ENCODE data around the gene PRSS2. TPM values are rescaled to one million over a fixed set of nuclear protein-coding genes. Genes with fewer than 3 reads are reported as not detected.

Gene PRSS2
- total RNA-seq, 1 experiment from 2014 or later: 22.4 TPM

- TF ChIP-seq REST (IDR thresholded peaks at IDR 0.05; ENCODE audit: insufficient read depth in 1 of 2, low read depth in 2 of 2, low read length in 1 of 2): no peak
- H3K36me3 ChIP-seq (ENCODE audit: control insufficient read depth, insufficient read depth, low read length): no peaks in the 10 kb centered on the region
- ChIA-PET POLR2A (no interaction called here), CTCF (interaction anchor here (1.2 kb wide), 1 partner anchor 14 kb away, joined by 3 read pairs; no protein-coding TSS in a partner anchor)
- no peaks in the 10 kb centered on the region for H3K9me3 ChIP-seq (ENCODE audit: control insufficient read depth, insufficient read depth, low read depth, low read length)
- no peak overlapping the region for H3K27ac ChIP-seq (ENCODE audit: low read length)
- intact Hi-C loops (cut with micrococcal nuclease; ENCODE audit: unreplicated experiment): no loop called here
- H3K4me1 ChIP-seq (ENCODE audit: control insufficient read depth, insufficient read depth, low read length): no peaks in the 10 kb centered on the region
- no TSS peak for BruUV-seq (replicated peaks)
- H3K4me3 ChIP-seq (ENCODE audit: low read depth in 2 of 2, low read length in 2 of 2): peak overlapping the region in 1 of 2 experiments; percentile 39; a peak in 2 of 4 replicates
- H3K27me3 ChIP-seq (ENCODE audit: control insufficient read depth, insufficient read depth, low read length): peaks cover 45% of the 10 kb centered on the region
- in situ Hi-C loops (cut with HindIII; ENCODE audit: low pct_unique_long_range_greater_than_20kb, low sequenced_read_pairs): no loop called here
- DNase-seq (ENCODE audit: low read depth, low spot score): no peak
- ATAC-seq: peak; percentile 66
These were observed 26.0 kb downstream of the PRSS2 start for GRCh38 chr7:142796501-142797390.

- CTCF ChIA-PET: no interaction called here
- intact Hi-C loops (cut with micrococcal nuclease; ENCODE audit: unreplicated experiment) (no loop called here), in situ Hi-C loops (cut with HindIII; ENCODE audit: low pct_unique_long_range_greater_than_20kb, low sequenced_read_pairs) (no loop called here)
- Histone ChIP-seq H3K4me3 (ENCODE audit: low read depth in 2 of 2, low read length in 2 of 2) (peak overlapping the region in 1 of 2 experiments; percentile 39; a peak in 2 of 4 replicates), H3K9me3 (ENCODE audit: control insufficient read depth, insufficient read depth, low read depth, low read length) (no peaks in the 10 kb centered on the region), H3K27me3 (ENCODE audit: control insufficient read depth, insufficient read depth, low read length) (peaks cover 48% of the 10 kb centered on the region), H3K36me3 (ENCODE audit: control insufficient read depth, insufficient read depth, low read length) (no peaks in the 10 kb centered on the region), H3K4me1 (ENCODE audit: control insufficient read depth, insufficient read depth, low read length) (no peaks in the 10 kb centered on the region), H3K27ac (ENCODE audit: low read length) (no peak overlapping the region)
- no peak for DNase-seq (ENCODE audit: low read depth, low spot score)
- POLR2A ChIA-PET: no interaction called here
- peak; percentile 31 for ATAC-seq
- BruUV-seq (replicated peaks): no TSS peak
- TF ChIP-seq SIN3A (IDR thresholded peaks at IDR 0.05; ENCODE audit: borderline replicate concordance, insufficient read depth, low read depth, low read length): no peak
- no peak for TF ChIP-seq TCF7L2 (IDR thresholded peaks at IDR 0.05; ENCODE audit: low read depth, low read length)
- TF ChIP-seq POLR2AphosphoS5 (IDR thresholded peaks at IDR 0.05; ENCODE audit: low read depth, low read length): no peak
- TF ChIP-seq, protein P1, sequence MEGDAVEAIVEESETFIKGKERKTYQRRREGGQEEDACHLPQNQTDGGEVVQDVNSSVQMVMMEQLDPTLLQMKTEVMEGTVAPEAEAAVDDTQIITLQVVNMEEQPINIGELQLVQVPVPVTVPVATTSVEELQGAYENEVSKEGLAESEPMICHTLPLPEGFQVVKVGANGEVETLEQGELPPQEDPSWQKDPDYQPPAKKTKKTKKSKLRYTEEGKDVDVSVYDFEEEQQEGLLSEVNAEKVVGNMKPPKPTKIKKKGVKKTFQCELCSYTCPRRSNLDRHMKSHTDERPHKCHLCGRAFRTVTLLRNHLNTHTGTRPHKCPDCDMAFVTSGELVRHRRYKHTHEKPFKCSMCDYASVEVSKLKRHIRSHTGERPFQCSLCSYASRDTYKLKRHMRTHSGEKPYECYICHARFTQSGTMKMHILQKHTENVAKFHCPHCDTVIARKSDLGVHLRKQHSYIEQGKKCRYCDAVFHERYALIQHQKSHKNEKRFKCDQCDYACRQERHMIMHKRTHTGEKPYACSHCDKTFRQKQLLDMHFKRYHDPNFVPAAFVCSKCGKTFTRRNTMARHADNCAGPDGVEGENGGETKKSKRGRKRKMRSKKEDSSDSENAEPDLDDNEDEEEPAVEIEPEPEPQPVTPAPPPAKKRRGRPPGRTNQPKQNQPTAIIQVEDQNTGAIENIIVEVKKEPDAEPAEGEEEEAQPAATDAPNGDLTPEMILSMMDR (IDR thresholded peaks at IDR 0.05): no peak
- no peak for TF ChIP-seq REST (IDR thresholded peaks at IDR 0.05; ENCODE audit: insufficient read depth in 1 of 2, low read depth in 2 of 2, low read length in 1 of 2)
These were observed 26.9 kb downstream of the PRSS2 start for GRCh38 chr7:142797391-142798377.
